Measurements from ENCODE around the gene RREB1. TPM values are rescaled to one million over a fixed set of nuclear protein-coding genes. Genes with fewer than 3 reads are reported as not detected.
A peak's percentile ranks its signal among the peaks of the same experiment; 100 is the strongest.
"Not testable (repeated sequence)": the region's sequence is repeated elsewhere in the genome, so short reads cannot be mapped to it uniquely, and the experiment has no call there.

RREB1 gene
- total RNA-seq, 2 experiments from 2014 or later = 17.4 to 18.5 TPM

- H3K4me1 Mint-ChIP-seq = peaks cover 16% of the 10 kb centered on the region
- no peaks in the 10 kb centered on the region for H3K36me3 Mint-ChIP-seq
- DNase-seq = no peak
- H3K27me3 Mint-ChIP-seq = peaks cover 28% of the 10 kb centered on the region
- H3K4me3 Mint-ChIP-seq = peak overlapping the region; percentile 79
- no peak overlapping the region for H3K27ac Mint-ChIP-seq
- H3K9me3 Mint-ChIP-seq = no peaks in the 10 kb centered on the region
Measured at GRCh38 chr6:7261852-7262461, 154.2 kb downstream of the RREB1 start.

GRCh38 chr6:7262746-7263518 is 155.2 kb downstream of the RREB1 start:
- H3K27me3 Mint-ChIP-seq = peaks cover 28% of the 10 kb centered on the region
- H3K36me3 Mint-ChIP-seq = no peaks in the 10 kb centered on the region
- H3K4me3 Mint-ChIP-seq = peak overlapping the region; percentile 79
- no peaks in the 10 kb centered on the region for H3K9me3 Mint-ChIP-seq
- DNase-seq = no peak
- H3K4me1 Mint-ChIP-seq = peaks cover 16% of the 10 kb centered on the region
- H3K27ac Mint-ChIP-seq = no peak overlapping the region

- not testable (repeated sequence) for H3K36me3 Mint-ChIP-seq, H3K9me3 Mint-ChIP-seq, DNase-seq, H3K27ac Mint-ChIP-seq, H3K4me3 Mint-ChIP-seq
- H3K27me3 Mint-ChIP-seq = peaks cover 28% of the 10 kb centered on the region
- peaks cover 16% of the 10 kb centered on the region for H3K4me1 Mint-ChIP-seq
Measured at GRCh38 chr6:7263519-7263805, 155.7 kb downstream of the RREB1 start.

GRCh38 chr6:7264041-7264440 is 156.3 kb downstream of the RREB1 start:
- H3K4me3 Mint-ChIP-seq = no peak overlapping the region
- no peaks in the 10 kb centered on the region for H3K36me3 Mint-ChIP-seq
- H3K27me3 Mint-ChIP-seq = peaks cover 25% of the 10 kb centered on the region
- H3K4me1 Mint-ChIP-seq = peaks cover 16% of the 10 kb centered on the region
- no peak for DNase-seq
- H3K27ac Mint-ChIP-seq = no peak overlapping the region
- no peaks in the 10 kb centered on the region for H3K9me3 Mint-ChIP-seq

GRCh38 chr6:7264686-7265384 is 157.1 kb downstream of the RREB1 start:
- DNase-seq = no peak
- H3K4me3 Mint-ChIP-seq = no peak overlapping the region
- H3K27me3 Mint-ChIP-seq = peaks cover 19% of the 10 kb centered on the region
- no peak overlapping the region for H3K27ac Mint-ChIP-seq
- no peaks in the 10 kb centered on the region for H3K36me3 Mint-ChIP-seq
- peaks cover 16% of the 10 kb centered on the region for H3K4me1 Mint-ChIP-seq
- H3K9me3 Mint-ChIP-seq = no peaks in the 10 kb centered on the region

- not testable (repeated sequence) for DNase-seq, H3K27ac Mint-ChIP-seq, H3K36me3 Mint-ChIP-seq
Measured at GRCh38 chr6:7265385-7265726, 157.6 kb downstream of the RREB1 start.

GRCh38 chr6:7267071-7267465 is 159.3 kb downstream of the RREB1 start:
- Mint-ChIP-seq H3K36me3 (no peaks in the 10 kb centered on the region), H3K9me3 (no peaks in the 10 kb centered on the region), H3K27ac (no peak overlapping the region), H3K4me3 (no peak overlapping the region), H3K27me3 (peaks cover 3% of the 10 kb centered on the region), H3K4me1 (peaks cover under 1% of the 10 kb centered on the region)
- DNase-seq = no peak

More at GRCh38 chr6:7265385-7265726, 157.6 kb downstream of the RREB1 start:
- H3K9me3 Mint-ChIP-seq, H3K4me3 Mint-ChIP-seq: not testable (repeated sequence)
- peaks cover 16% of the 10 kb centered on the region for H3K4me1 Mint-ChIP-seq
- peaks cover 15% of the 10 kb centered on the region for H3K27me3 Mint-ChIP-seq

GRCh38 chr6:7267466-7268091 is 159.8 kb downstream of the RREB1 start:
- H3K4me1 Mint-ChIP-seq = no peaks in the 10 kb centered on the region
- H3K27ac Mint-ChIP-seq = no peak overlapping the region
- no peaks in the 10 kb centered on the region for H3K9me3 Mint-ChIP-seq
- H3K4me3 Mint-ChIP-seq = no peak overlapping the region
- H3K27me3 Mint-ChIP-seq = no peaks in the 10 kb centered on the region
- no peaks in the 10 kb centered on the region for H3K36me3 Mint-ChIP-seq
- no peak for DNase-seq

GRCh38 chr6:7268362-7268761 is 160.6 kb downstream of the RREB1 start:
- Mint-ChIP-seq H3K9me3 (no peaks in the 10 kb centered on the region), H3K27ac (no peak overlapping the region), H3K4me3 (no peak overlapping the region), H3K27me3 (no peaks in the 10 kb centered on the region), H3K4me1 (no peaks in the 10 kb centered on the region), H3K36me3 (no peaks in the 10 kb centered on the region)
- DNase-seq = no peak

GRCh38 chr6:7268816-7269555 is 161.2 kb downstream of the RREB1 start:
- H3K4me1 Mint-ChIP-seq = no peaks in the 10 kb centered on the region
- no peak overlapping the region for H3K27ac Mint-ChIP-seq
- no peaks in the 10 kb centered on the region for H3K36me3 Mint-ChIP-seq
- no peaks in the 10 kb centered on the region for H3K27me3 Mint-ChIP-seq
- no peaks in the 10 kb centered on the region for H3K9me3 Mint-ChIP-seq
- DNase-seq = no peak
- no peak overlapping the region for H3K4me3 Mint-ChIP-seq

GRCh38 chr6:7269816-7270215 is 162.1 kb downstream of the RREB1 start:
- no peak for DNase-seq
- H3K4me1 Mint-ChIP-seq = no peaks in the 10 kb centered on the region
- H3K27ac Mint-ChIP-seq = no peak overlapping the region
- H3K9me3 Mint-ChIP-seq = no peaks in the 10 kb centered on the region
- no peak overlapping the region for H3K4me3 Mint-ChIP-seq
- no peaks in the 10 kb centered on the region for H3K27me3 Mint-ChIP-seq
- no peaks in the 10 kb centered on the region for H3K36me3 Mint-ChIP-seq

- no peak for DNase-seq
- peaks cover under 1% of the 10 kb centered on the region for H3K4me1 Mint-ChIP-seq
- no peaks in the 10 kb centered on the region for H3K36me3 Mint-ChIP-seq
- no peak overlapping the region for H3K27ac Mint-ChIP-seq
- no peaks in the 10 kb centered on the region for H3K9me3 Mint-ChIP-seq
- H3K4me3 Mint-ChIP-seq = no peak overlapping the region
- no peaks in the 10 kb centered on the region for H3K27me3 Mint-ChIP-seq
Measured at GRCh38 chr6:7270320-7271204, 162.8 kb downstream of the RREB1 start.

- no peak overlapping the region for H3K27ac Mint-ChIP-seq
- H3K9me3 Mint-ChIP-seq = no peaks in the 10 kb centered on the region
- DNase-seq = no peak
- H3K27me3 Mint-ChIP-seq = no peaks in the 10 kb centered on the region
- no peaks in the 10 kb centered on the region for H3K36me3 Mint-ChIP-seq
- peaks cover 5% of the 10 kb centered on the region for H3K4me1 Mint-ChIP-seq
- no peak overlapping the region for H3K4me3 Mint-ChIP-seq
Measured at GRCh38 chr6:7271205-7271534, 163.4 kb downstream of the RREB1 start.

GRCh38 chr6:7273709-7274108 is 165.9 kb downstream of the RREB1 start:
- H3K9me3 Mint-ChIP-seq = no peaks in the 10 kb centered on the region
- DNase-seq = no peak
- no peak overlapping the region for H3K4me3 Mint-ChIP-seq
- H3K36me3 Mint-ChIP-seq = no peaks in the 10 kb centered on the region
- H3K27ac Mint-ChIP-seq = no peak overlapping the region
- no peaks in the 10 kb centered on the region for H3K27me3 Mint-ChIP-seq
- H3K4me1 Mint-ChIP-seq = peaks cover 5% of the 10 kb centered on the region

All from activated naive CD8-positive, alpha-beta T cell treated with anti-CD3 and anti-CD28 coated beads for 36 hours (primary cell).